ENCODE results near the gene SREBF2. TPM values are rescaled to one million over a fixed set of nuclear protein-coding genes. Genes with fewer than 3 reads are reported as not detected.

SREBF2 gene
- total and polyA plus RNA-seq, 9 of the 15 experiments (the other 6 are each of a cell fraction or from before 2014, with no cell fraction given), result 1.1 to 84.2 (median 26.9) TPM

DNA sequence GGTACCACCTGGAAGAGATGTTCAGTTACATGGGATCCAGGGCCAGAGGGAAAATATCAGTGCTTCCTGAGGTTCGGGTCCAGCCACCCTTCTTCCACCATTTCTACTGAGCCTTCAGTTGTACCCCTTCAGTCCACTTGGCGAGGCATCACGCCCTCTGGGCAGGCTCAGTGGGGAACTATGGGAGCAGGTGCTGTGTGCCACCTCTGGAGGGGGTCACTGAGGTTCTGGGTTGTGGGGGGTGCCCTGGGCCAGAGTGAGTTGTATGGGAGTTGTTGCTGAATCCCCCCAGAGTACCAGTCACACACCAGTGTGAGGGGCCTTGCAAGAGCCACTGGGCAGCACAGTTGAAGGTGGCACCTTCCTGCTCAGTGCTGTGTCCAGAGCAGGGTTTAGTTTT, 2.7 kb upstream of the SREBF2 start:
- no peak for FAIRE-seq
- no peaks in the 10 kb centered on the region for H4K20me1 ChIP-seq (replicated peaks; ENCODE audit: control insufficient read depth, insufficient read depth, low read length)
- H3K27me3 ChIP-seq (ENCODE audit: control insufficient read depth in 2 of 2, insufficient read depth in 2 of 2, low read length in 2 of 2), result no peaks in the 10 kb centered on the region
- H3K4me3 ChIP-seq, result no peak overlapping the region
- H3K9me1 ChIP-seq (ENCODE audit: control insufficient read depth, insufficient read depth, low read length), result no peaks in the 10 kb centered on the region
- no peak overlapping the region for H3K27ac ChIP-seq (ENCODE audit: extremely low read depth, low read depth, low read length)
- H2AFZ ChIP-seq (ENCODE audit: low read depth, low read length), result no peak overlapping the region
- POLR2A ChIA-PET, result interaction anchor here (1.2 kb wide), 1 partner anchor 16 kb away, joined by 3 read pairs; no protein-coding TSS in a partner anchor
- CTCF ChIA-PET (ENCODE audit: low intra/inter-chr PET ratio), result no interaction called here
- TF ChIP-seq, protein P1, sequence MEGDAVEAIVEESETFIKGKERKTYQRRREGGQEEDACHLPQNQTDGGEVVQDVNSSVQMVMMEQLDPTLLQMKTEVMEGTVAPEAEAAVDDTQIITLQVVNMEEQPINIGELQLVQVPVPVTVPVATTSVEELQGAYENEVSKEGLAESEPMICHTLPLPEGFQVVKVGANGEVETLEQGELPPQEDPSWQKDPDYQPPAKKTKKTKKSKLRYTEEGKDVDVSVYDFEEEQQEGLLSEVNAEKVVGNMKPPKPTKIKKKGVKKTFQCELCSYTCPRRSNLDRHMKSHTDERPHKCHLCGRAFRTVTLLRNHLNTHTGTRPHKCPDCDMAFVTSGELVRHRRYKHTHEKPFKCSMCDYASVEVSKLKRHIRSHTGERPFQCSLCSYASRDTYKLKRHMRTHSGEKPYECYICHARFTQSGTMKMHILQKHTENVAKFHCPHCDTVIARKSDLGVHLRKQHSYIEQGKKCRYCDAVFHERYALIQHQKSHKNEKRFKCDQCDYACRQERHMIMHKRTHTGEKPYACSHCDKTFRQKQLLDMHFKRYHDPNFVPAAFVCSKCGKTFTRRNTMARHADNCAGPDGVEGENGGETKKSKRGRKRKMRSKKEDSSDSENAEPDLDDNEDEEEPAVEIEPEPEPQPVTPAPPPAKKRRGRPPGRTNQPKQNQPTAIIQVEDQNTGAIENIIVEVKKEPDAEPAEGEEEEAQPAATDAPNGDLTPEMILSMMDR (IDR thresholded peaks at IDR 0.05 in 2 of 3, conservative IDR thresholded peaks at IDR 0.05 in 1 of 3; ENCODE audit: insufficient read depth in 2 of 3, low read depth in 1 of 3, low read length in 3 of 3), result peak in 2 of 3 experiments; percentile 22 to 40; a peak in 3 of 6 replicates
- no peak for TF ChIP-seq MAFK (IDR thresholded peaks at IDR 0.05; ENCODE audit: low read length)
- TF ChIP-seq, protein P2, sequence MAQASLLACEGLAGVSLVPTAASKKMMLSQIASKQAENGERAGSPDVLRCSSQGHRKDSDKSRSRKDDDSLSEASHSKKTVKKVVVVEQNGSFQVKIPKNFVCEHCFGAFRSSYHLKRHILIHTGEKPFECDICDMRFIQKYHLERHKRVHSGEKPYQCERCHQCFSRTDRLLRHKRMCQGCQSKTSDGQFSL (CRISPR knock-in tag; IDR thresholded peaks at IDR 0.05), result 0 out of 2 replicates have a peak, but pooled peaks have one; percentile 43
- TF ChIP-seq, protein P2 (tag; IDR thresholded peaks at IDR 0.05), result no peak
- TF ChIP-seq, protein P3, sequence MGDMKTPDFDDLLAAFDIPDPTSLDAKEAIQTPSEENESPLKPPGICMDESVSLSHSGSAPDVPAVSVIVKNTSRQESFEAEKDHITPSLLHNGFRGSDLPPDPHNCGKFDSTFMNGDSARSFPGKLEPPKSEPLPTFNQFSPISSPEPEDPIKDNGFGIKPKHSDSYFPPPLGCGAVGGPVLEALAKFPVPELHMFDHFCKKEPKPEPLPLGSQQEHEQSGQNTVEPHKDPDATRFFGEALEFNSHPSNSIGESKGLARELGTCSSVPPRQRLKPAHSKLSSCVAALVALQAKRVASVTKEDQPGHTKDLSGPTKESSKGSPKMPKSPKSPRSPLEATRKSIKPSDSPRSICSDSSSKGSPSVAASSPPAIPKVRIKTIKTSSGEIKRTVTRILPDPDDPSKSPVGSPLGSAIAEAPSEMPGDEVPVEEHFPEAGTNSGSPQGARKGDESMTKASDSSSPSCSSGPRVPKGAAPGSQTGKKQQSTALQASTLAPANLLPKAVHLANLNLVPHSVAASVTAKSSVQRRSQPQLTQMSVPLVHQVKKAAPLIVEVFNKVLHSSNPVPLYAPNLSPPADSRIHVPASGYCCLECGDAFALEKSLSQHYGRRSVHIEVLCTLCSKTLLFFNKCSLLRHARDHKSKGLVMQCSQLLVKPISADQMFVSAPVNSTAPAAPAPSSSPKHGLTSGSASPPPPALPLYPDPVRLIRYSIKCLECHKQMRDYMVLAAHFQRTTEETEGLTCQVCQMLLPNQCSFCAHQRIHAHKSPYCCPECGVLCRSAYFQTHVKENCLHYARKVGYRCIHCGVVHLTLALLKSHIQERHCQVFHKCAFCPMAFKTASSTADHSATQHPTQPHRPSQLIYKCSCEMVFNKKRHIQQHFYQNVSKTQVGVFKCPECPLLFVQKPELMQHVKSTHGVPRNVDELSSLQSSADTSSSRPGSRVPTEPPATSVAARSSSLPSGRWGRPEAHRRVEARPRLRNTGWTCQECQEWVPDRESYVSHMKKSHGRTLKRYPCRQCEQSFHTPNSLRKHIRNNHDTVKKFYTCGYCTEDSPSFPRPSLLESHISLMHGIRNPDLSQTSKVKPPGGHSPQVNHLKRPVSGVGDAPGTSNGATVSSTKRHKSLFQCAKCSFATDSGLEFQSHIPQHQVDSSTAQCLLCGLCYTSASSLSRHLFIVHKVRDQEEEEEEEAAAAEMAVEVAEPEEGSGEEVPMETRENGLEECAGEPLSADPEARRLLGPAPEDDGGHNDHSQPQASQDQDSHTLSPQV (IDR thresholded peaks at IDR 0.05), result 0 out of 2 replicates have a peak, but pooled peaks have one; percentile 19
- TF ChIP-seq, protein P4, sequence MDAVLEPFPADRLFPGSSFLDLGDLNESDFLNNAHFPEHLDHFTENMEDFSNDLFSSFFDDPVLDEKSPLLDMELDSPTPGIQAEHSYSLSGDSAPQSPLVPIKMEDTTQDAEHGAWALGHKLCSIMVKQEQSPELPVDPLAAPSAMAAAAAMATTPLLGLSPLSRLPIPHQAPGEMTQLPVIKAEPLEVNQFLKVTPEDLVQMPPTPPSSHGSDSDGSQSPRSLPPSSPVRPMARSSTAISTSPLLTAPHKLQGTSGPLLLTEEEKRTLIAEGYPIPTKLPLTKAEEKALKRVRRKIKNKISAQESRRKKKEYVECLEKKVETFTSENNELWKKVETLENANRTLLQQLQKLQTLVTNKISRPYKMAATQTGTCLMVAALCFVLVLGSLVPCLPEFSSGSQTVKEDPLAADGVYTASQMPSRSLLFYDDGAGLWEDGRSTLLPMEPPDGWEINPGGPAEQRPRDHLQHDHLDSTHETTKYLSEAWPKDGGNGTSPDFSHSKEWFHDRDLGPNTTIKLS (IDR thresholded peaks at IDR 0.05; ENCODE audit: borderline replicate concordance, low read depth), result peak; percentile 80; the same call in 1 of the 2 replicates
- H3K79me2 ChIP-seq (ENCODE audit: control insufficient read depth, insufficient read depth, low read length), result peaks cover 27% of the 10 kb centered on the region
- H3K4me1 ChIP-seq (replicated peaks in 1 of 2; ENCODE audit: control insufficient read depth in 2 of 2, insufficient read depth in 2 of 2, low read length in 2 of 2), result peaks cover 13 to 26% of the 10 kb centered on the region in 2 experiments; a peak in 4 of 5 replicates
- H3K9me3 ChIP-seq (replicated peaks; ENCODE audit: control insufficient read depth, insufficient read depth, low read depth, low read length), result no peaks in the 10 kb centered on the region; the same call in 1 of the 2 replicates
- intact Hi-C loops (cut with micrococcal nuclease), result no loop called here
- H3K9ac ChIP-seq (ENCODE audit: insufficient read depth in 1 of 2, low read depth in 2 of 2, low read length in 2 of 2), result no peak overlapping the region
- in situ Hi-C loops (cut with MboI), result no loop called here
- H3K36me3 ChIP-seq (ENCODE audit: control insufficient read depth, insufficient read depth, low read length), result peaks cover 19% of the 10 kb centered on the region; the same call in 2 of the 3 replicates
- BruUV-seq (replicated peaks), result no TSS peak
- H3K4me2 ChIP-seq (ENCODE audit: insufficient read depth, low read length), result no peak overlapping the region
- no peak for DNase-seq (ENCODE audit: extremely low read depth in 1 of 4, low spot score in 3 of 4)
- no peak for ATAC-seq
- 100% methylated on average over 3 of the region's 3 CpGs for WGBS (ENCODE audit: insufficient coverage, low coverage, missing lambda C conversion rate)
